GM12801 (cell line): ENCODE data around the gene HKDC1.

ENCODE experiments used
- CTCF ChIP-seq: IDR thresholded peaks from one replicate; pipeline ENCODE4 v1.5.1; 2011; ENCODE audit warnings: control low read depth; ENCODE audit not compliant: insufficient read length; ENCODE audit errors: extremely low read depth

HKDC1 gene

DNA sequence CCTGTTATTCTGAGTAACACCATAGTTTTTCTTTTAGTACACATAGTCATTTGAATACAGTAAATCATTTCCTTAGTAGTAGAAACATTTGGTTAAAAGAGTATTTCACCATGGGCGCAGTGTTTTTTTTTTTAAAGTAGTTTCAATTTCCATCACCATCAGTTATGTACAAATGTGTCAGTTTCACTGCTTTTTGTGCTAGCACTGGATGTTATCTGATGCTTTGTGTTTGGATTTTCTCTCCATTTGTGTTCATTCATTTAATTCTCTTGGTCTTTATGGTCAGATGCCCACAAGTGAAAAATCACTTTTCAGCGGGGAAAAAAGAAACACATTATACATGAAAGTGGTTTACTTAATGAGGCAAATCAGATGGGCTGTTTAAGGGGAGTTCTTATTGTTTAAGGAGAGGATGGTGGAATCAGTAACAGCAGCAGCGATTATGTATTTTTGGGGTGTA lies 42.2 kb downstream of the HKDC1 start:
- TF ChIP-seq CTCF: no peak

DNA sequence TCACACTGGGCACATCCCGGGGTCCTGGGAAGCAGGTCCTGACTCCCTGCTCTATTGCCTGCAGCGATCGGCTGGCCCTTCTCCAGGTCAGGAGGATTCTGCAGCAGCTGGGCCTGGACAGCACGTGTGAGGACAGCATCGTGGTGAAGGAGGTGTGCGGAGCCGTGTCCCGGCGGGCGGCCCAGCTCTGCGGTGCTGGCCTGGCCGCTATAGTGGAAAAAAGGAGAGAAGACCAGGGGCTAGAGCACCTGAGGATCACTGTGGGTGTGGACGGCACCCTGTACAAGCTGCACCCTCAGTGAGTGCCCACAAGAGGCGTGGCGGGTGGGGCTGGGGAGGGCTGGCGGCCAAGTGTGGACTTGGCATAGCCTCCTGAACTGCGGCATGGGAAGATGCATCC lies 45.4 kb downstream of the HKDC1 start:
- no peak for TF ChIP-seq CTCF

DNA sequence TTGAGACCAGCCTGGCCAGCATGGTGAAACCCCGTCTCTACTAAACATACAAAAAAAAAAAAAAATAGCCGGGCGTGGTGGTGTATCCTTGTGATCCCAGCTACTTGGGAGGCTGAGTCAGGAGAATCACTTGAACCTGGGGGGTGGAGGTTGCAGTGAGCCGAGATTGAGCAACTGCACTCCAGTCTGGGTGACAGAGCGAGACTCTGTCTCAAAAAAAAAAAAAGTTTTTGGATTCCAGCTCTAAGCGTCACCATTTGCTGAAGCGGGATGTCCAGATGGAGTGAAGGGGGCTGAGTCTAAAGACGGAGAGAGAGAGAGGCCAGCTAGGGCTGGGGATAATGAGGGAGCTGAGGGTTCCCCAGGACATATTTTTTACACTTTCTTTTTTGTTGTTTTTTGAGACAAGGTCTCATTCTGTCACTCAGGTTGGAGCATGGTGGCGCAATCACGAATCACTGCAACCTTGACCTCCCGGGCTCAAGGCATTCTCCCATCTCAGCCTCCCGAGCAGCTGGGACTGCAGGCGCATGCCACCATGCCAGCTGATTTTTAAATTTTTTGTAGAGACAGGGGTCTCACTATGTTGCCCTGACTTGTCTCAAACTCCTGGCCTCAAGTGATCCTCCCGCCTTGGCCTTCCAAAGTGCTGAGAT lies 48.8 kb downstream of the HKDC1 start:
- no peak for TF ChIP-seq CTCF

DNA sequence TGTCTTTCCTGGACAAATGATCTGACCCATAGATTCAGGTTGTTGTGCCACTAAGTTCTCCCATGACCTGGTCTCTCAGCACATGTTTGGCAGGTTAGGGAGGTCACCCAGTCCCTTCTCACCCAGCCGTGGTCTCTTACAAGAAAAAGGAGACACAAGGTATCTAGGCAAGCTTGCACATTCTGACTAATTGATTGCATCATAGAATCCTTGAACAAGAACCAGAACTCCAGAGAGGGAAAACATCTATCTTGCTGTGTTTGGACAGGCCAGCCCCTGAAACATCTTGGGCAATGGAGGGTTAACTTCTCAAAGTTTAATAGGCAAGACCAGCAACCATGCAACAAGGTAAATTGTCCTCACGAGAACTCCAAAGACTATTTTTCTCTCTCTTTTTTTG lies 49.6 kb downstream of the HKDC1 start:
- TF ChIP-seq CTCF: no peak

- no peak for TF ChIP-seq CTCF
These were observed 50.9 kb downstream of the HKDC1 start for GRCh38 chr10:69270990-69271389.

DNA sequence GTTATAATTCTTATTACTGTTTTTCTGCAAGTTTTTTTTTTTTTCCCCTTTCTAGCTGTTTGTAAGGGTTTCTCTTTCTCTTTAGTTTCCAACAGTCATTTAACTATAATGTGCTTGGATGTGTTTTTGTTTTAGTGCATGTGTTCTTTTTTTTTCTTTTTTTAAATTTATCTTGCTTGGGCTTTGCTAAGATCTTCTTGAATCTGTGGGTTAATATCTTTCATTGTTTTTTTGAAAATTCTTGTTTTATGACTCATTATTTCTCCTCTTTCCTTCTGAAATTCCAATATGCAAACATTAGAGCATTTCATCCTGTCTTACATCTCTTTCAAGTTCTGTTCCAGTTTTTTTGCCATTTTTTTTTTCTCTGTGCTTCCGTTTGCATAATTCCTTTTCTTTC lies 52.5 kb downstream of the HKDC1 start:
- TF ChIP-seq CTCF: no peak

GRCh38 chr10:69275444-69275843 lies 55.3 kb downstream of the HKDC1 start:
- no peak for TF ChIP-seq CTCF
